Left colon (tissue), 2 donors: ENCODE data around the gene VIPR2. TPM values are rescaled to one million over a fixed set of nuclear protein-coding genes. Genes with fewer than 3 reads are reported as not detected.
A peak's percentile ranks its signal among the peaks of the same experiment; 100 is the strongest.
"Not testable (repeated sequence)": the region's sequence is repeated elsewhere in the genome, so short reads cannot be mapped to it uniquely, and the experiment has no call there.

Experiments
- ATAC-seq: fragments of 200-7000 bp; cut with Tn5 transposase; one replicate; pipeline ENCODE4 v1.9.1; 2020; ENCODE audit warnings: mild to moderate bottlenecking, moderate library complexity
- DNase-seq, 2 donors: peaks; one replicate each; pipeline ENCODE4 v3.0.0-alpha.2; 2020
- intact Hi-C, 2 donors: fragments of 100-400 bp; cut with DNase I in 1 of 2; cut with micrococcal nuclease in 1 of 2; formaldehyde crosslinking; loops; one replicate each; pipeline versions ENCODE4 v1.11.2 to v1.14.0; 2022; cut with DNase I, micrococcal nuclease
- total RNA-seq, 2 donors: library from RNA; stranded (reverse); fragmentation: NEBNext Ultra II Directional; extraction: Animal tissue kit (Norgen Biotek cat#: 25700); gene quantifications; one replicate each; pipeline ENCODE4 v1.2.1, GENCODE V29; 2021
- donor health status: DM: no; HTN: no; CAD: no.
- donor health status: DM: yes; HTN: yes; CAD: no.

VIPR2 gene
- total RNA-seq, 2 donors from 2014 or later: 0.55 to 1.6 TPM

DNA sequence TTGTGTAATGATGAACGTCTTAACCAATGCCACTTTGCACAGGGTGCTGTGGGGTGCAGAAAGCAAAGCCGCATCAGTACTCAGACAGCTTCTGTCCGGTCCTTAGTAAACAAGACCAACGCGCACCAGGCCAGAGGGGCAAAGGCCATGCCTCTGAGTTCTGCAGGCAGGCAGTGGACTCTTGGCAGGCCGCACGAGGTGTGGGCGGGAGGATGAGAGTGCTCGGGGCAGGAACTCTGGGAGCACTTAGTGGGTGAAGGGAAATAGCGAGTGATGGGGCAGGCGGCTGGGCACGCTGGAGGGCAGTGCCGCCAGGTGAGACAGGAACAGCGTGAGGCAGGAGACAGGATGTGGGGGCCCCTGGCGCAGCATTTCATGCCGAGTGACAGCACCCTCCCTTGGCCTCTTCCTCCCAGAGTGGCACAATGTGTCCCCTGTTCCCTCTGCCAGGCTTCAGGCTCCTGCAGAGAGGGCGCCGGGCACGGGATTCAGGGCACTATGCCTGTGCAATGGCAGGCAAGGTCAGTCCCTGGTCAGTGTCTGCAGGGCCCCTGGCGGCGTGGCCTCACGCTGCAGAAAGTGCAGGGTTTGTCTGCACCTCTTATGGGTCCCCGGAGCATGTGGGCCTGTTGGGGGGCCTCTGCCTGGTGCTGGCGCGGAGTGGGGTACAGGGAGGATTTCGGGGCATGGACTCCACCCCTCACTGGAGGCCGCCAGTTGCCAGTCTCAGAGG is 60.4 kb downstream of the VIPR2 start:
- intact Hi-C loops: no loop called here
- DNase-seq (no peak), ATAC-seq (no peak)

- intact Hi-C loops: no loop called here
- DNase-seq: no peak
- no peak for ATAC-seq
Observed at GRCh38 chr7:159083698-159084068, 61.0 kb downstream of the VIPR2 start.

GRCh38 chr7:159083001-159083697 is 61.5 kb downstream of the VIPR2 start:
- no peak for ATAC-seq
- DNase-seq: no peak
- intact Hi-C loops: no loop called here

GRCh38 chr7:159082075-159082474 is 62.6 kb downstream of the VIPR2 start:
- DNase-seq, intact Hi-C loops, ATAC-seq: not testable (repeated sequence)

DNA sequence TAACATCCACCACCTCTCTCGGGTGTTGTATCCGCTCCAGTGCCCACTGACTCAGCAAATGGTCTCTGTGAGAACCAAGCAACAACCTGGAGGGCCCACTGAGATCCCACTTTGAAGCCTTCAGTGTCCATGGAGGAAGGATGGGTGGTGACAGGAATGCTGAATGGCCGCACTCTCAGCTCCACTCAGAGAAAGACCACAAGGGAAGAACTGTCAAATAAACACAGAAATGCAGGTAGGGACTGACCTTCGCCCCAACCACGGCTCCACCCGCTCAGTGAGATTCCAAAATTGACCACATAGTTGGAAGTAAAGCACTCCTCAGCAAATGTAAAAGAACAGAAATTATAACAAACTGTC is 65.8 kb downstream of the VIPR2 start:
- DNase-seq (no peak), ATAC-seq (no peak)
- intact Hi-C loops: no loop called here

DNA sequence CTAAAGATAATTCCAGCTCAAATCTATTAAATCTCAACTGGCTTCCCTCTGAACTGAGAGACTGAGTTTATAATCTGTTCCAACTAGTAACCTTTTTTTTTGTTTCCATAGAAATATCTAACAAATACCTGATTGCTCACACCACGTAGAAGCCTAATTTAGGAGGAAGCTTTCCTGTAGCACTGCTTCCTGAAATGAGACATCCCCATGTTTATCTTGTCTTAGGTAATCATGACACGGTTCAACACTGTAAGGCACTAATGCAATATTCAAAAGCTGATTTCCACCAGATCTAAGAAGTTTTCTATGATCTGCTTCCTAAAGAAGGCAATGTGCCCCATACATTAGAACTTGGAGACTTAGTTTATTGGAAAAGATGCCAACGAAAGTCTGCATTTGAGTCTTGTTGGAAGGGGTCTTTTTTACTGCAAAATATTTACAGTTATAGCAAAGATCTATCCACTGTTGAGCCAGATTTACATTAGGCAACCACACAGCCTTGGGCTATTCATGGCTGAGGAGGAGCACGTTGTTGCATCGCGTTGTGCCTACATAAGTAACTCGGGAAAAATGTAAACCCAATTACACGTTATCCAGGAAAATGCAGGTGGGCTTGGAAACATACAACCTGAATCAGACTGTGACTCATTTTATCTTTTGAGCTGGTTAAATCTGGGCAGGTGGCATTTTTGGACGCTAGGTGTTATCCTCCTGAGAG is 66.3 kb downstream of the VIPR2 start:
- ATAC-seq (no peak), DNase-seq (no peak)
- intact Hi-C loops: no loop called here

DNA sequence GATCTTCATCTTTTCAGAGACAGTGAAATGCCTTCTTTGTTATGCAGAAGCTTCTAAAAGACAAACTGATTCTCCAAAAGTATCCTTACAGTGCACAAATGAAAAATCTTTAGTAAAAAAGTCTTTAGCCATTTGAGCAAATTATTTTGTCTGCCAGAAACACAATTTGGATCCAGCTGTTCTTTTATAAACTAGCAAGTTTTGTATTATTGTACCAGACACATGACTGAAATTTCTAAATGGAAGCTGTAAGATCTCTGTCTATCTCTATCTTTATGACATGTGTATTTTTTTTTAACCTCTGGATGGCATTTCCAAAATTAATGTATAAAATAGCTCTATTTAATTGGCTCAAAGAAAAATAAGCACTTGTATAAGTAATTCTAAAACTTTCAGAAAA is 68.3 kb downstream of the VIPR2 start:
- ATAC-seq: no peak
- intact Hi-C loops: no loop called here
- no peak for DNase-seq

DNA sequence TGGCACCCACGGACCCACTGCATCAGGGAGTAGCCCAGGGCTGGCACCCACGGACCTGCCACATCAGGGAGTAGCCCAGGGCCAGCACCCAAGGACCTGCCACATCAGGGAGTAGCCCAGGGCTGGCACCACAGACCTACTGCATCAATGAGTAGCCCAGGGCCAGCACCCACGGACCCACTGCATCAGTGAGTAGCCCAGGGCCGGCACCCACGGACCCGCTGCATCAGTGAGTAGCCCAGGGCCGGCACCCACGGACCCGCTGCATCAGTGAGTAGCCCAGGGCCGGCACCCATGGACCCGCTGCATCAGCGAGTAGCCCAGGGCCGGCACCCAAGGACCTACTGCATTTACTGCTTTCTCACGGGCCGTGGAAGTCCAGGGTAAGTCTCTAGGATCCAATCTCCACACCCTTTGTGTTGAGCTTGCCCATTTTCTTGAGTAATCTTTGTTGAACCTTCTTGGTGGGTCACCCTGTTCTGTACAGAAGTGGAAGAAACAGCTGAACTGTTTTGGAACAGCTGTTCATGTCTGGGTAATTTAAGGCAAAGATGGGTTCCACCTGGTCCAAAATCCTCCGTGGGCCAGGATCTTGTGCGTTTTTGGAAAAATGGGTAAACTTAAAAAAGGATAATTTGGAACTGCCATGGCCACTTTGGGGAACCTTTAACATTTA is 69.0 kb downstream of the VIPR2 start:
- DNase-seq (no peak), ATAC-seq (no peak)
- intact Hi-C loops: no loop called here

- DNase-seq (no peak), ATAC-seq (no peak)
- intact Hi-C loops: no loop called here
Observed at GRCh38 chr7:159071260-159071659, 73.4 kb downstream of the VIPR2 start.

DNA sequence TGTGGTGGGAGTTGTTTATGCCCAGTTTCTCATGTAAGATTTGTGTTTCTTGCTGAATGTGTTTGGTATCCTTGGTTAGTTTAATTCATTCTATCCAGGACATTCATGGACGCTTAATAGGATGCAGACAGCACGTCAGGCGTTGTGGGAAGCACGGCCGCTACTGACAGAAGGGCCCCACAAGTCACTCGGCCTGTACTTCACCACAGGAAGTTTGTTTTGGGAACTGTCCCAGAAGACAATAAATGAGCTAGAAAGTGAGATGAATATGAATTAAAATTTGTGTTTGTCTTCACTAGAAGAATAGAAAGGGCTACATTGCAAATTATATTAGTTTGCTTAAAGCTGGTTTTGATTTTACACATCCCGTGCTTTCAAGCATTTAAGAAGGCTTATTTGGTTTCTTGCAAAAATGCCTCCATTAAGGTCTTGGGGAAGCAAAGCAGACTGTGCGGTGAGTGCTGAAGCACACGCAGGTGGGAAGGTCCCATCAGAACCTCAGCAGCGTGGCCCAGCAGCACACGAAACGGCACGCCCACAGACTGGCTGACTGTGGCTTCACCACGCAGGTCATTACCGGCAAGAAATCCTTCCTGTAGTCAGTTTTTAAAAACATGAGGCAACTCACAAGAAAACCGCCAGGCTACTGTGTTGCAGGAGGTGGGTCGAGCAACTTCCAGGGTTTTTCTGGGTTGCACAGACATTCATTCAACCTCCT is 74.1 kb downstream of the VIPR2 start:
- DNase-seq (no peak), ATAC-seq (no peak)
- intact Hi-C loops: no loop called here

- intact Hi-C loops: no loop called here
- no peak for DNase-seq
- ATAC-seq: no peak
Observed at GRCh38 chr7:159068893-159069448, 75.7 kb downstream of the VIPR2 start.

- peak; percentile 28 to 45 for DNase-seq
- intact Hi-C loops: no loop called here
- ATAC-seq: no peak
Observed at GRCh38 chr7:159068488-159068811, 76.2 kb downstream of the VIPR2 start.

- DNase-seq: no peak
- ATAC-seq: no peak
- intact Hi-C loops: no loop called here
Observed at GRCh38 chr7:159067576-159068487, 76.8 kb downstream of the VIPR2 start.

- ATAC-seq (no peak), DNase-seq (no peak)
- intact Hi-C loops: no loop called here
Observed at GRCh38 chr7:159066816-159067575, 77.7 kb downstream of the VIPR2 start.

DNA sequence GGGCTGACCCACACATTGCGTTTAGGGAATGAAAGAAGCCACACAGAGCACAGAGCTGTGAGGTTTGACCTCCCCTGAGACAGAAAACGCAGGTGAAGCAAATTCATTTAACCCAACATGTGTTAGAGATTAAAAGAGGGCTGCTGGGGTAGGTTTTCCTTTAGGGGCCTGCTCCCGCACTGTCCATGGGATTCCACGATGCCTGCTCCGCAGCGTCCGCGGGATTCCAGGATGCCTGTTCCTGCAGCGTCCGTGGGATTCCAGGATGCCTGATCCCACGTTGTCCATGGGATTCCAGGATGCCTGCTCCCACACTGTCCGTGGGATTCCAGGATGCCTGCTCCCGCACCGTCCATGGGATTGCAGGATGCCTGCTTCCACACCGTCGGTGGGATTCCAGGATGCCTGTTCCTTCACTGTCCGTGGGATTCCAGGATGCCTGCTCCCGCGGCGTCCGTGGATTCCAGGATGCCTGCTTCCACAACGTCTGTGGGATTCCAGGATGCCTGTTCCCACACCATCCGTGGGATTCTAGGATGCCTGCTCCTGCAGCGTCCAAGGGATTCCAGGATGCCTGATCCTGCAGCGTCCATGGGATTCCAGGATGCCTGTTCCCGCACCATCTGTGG is 78.7 kb downstream of the VIPR2 start:
- intact Hi-C loops: no loop called here
- ATAC-seq (no peak), DNase-seq (no peak)

DNA sequence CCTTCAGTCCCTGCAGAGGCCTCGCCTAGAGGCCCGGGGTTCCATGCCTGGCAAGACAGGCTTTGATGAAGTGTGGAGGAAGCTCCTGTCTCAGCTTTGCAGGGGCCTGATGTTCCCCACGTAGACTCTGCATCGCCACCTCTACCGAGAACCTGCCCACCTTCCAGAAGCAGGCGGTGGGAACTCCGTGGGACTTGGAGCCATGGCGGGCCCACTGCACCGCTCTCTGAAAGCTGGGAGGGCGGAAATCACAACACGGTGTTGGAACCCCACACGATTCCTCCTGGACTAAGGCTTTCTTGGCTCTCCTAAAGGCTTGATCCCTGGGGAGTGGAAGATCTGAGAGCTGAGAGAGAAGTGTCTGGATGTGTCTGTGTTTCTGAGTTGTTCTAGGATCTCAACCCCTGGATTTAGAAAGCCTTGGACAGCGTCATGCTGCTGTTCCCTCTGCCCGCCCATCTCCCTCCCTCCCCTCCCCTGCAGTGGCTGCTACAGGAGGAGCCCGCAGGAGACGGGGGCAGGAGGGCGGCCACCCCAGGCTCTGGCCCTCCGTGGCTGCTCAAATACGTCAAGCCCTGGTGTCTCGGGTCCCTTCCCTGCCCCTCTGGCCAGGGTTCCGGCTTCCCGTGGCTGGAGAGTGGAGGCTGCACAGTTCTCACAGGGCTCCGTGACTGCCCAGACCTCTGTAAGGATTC is 79.7 kb downstream of the VIPR2 start:
- ATAC-seq: no peak
- no peak for DNase-seq
- intact Hi-C loops: no loop called here
